HG02884 (cell line): ENCODE results near the gene PEX19.

ENCODE experiments used
- ATAC-seq: cut with Tn5 transposase; IDR thresholded peaks from one replicate; pipeline ENCODE4 v1.9.1; 2021; ENCODE audit warnings: mild to moderate bottlenecking, moderate library complexity; ENCODE audit not compliant: unreplicated experiment

PEX19 gene

GRCh38 chr1:160277987-160278386 lies 6.9 kb downstream of the PEX19 start:
- ATAC-seq = no peak

- ATAC-seq = no peak
These were observed 7.6 kb downstream of the PEX19 start for GRCh38 chr1:160277330-160277729.

- no peak for ATAC-seq
These were observed 13.9 kb downstream of the PEX19 start for GRCh38 chr1:160271025-160271424.

- ATAC-seq = no peak
These were observed 17.5 kb downstream of the PEX19 start for GRCh38 chr1:160267284-160267991.

GRCh38 chr1:160264795-160265307 lies 20.1 kb downstream of the PEX19 start:
- no peak for ATAC-seq

GRCh38 chr1:160261893-160262794 lies 22.8 kb downstream of the PEX19 start, which contains the start of gene DCAF8:
Gene DCAF8 (minus strand): TSS chr1:160262549. CDS start chr1:160244008, 18,541 bp downstream.
- peak; percentile 77 for ATAC-seq

- ATAC-seq = no peak
These were observed 23.4 kb downstream of the PEX19 start for GRCh38 chr1:160261556-160261892.

GRCh38 chr1:160260406-160261382 lies 24.2 kb downstream of the PEX19 start:
- ATAC-seq = no peak

GRCh38 chr1:160258177-160258798 lies 26.6 kb downstream of the PEX19 start:
- ATAC-seq = no peak

GRCh38 chr1:160257411-160258015 lies 27.4 kb downstream of the PEX19 start:
- ATAC-seq = no peak

GRCh38 chr1:160256396-160257046 lies 28.4 kb downstream of the PEX19 start:
- ATAC-seq = no peak

- ATAC-seq = no peak
These were observed 29.1 kb downstream of the PEX19 start for GRCh38 chr1:160255781-160256300.

GRCh38 chr1:160251687-160252526 lies 33.0 kb downstream of the PEX19 start:
- ATAC-seq = no peak

GRCh38 chr1:160251011-160251410 lies 33.9 kb downstream of the PEX19 start:
- ATAC-seq = no peak

GRCh38 chr1:160247053-160247452 lies 37.9 kb downstream of the PEX19 start:
- no peak for ATAC-seq

GRCh38 chr1:160245434-160245833 lies 39.5 kb downstream of the PEX19 start:
- ATAC-seq = no peak

- ATAC-seq = no peak
These were observed 40.7 kb downstream of the PEX19 start for GRCh38 chr1:160244209-160244608.

GRCh38 chr1:160243767-160244166 lies 41.2 kb downstream of the PEX19 start:
- no peak for ATAC-seq
